HepG2 (cell line): ENCODE results near the gene KRT40. TPM values are rescaled to one million over a fixed set of nuclear protein-coding genes. Genes with fewer than 3 reads are reported as not detected.

Experiments
- ATAC-seq: fragments of 200-7000 bp; cut with Tn5 transposase; 3 replicates; pipeline ENCODE4 v1.9.1; 2020; ENCODE audit warnings: mild to moderate bottlenecking, moderate library complexity
- BruUV-seq: library from RNA; stranded (reverse); fragments of 400-500 nt; replicated peaks from 2 replicates; lab custom pipeline; 2021; lab: Mats Ljungman, UMichigan
- CTCF ChIA-PET: fragments of 300-600 bp; formaldehyde crosslinking; extraction: SDS; loops from one replicate; lab custom pipeline; 2021; ENCODE audit warnings: low total read pairs, inconsistent platforms, low intra/inter-chr PET ratio; lab: Yijun Ruan, JAX
- POLR2A ChIA-PET: fragments of 350-600 bp; sonication (Branson Sonifier 250); formaldehyde crosslinking; loops from one replicate; lab custom pipeline; 2020; ENCODE audit warnings: antibody characterized with exemption, inconsistent platforms; lab: Yijun Ruan, JAX
- DNase-seq: peaks from one replicate; pipeline ENCODE4 v3.0.0-alpha.2; 2015; ENCODE audit warnings: low spot score
- FAIRE-seq: peaks from 3 replicates; lab custom pipeline; 2011; peaks lifted over from hg19 to GRCh38; lab: Jason Lieb, UNC
- H2AFZ ChIP-seq: one replicate; pipeline ENCODE4 v1.6.1; 2011; ENCODE audit warnings: low read length, inconsistent platforms
- H3K27ac ChIP-seq: fragments of 300-600 bp; 3 replicates; pipeline ENCODE4 v1.8.0; 2011; ENCODE audit warnings: mixed run types, mild to moderate bottlenecking, mixed read lengths, low read length, inconsistent platforms; ENCODE audit not compliant: insufficient read depth; ENCODE audit errors: extremely low read length
- H3K27me3 ChIP-seq, 2 experiments: fragments of 200-600 bp in 1 of 2; 2 replicates in 1 of 2; 3 replicates in 1 of 2; pipeline versions ENCODE4 v1.6.0 to v1.8.0; 2011; ENCODE audit warnings: low read length in 2 of 2, mild to moderate bottlenecking in 2 of 2, moderate library complexity in 2 of 2, inconsistent platforms in 1 of 2; ENCODE audit not compliant: insufficient read depth in 2 of 2, control insufficient read depth in 1 of 2
- H3K36me3 ChIP-seq, 2 experiments: fragments of 200-600 bp in 1 of 2; replicated peaks in 1 of 2; 2 replicates in 1 of 2; 3 replicates in 1 of 2; pipeline versions ENCODE4 v1.5.1 to v1.8.0; 2011; ENCODE audit warnings: low read length in 2 of 2, inconsistent platforms in 1 of 2; ENCODE audit not compliant: insufficient read depth in 2 of 2, control insufficient read depth in 1 of 2
- H3K4me1 ChIP-seq: 2 replicates; pipeline ENCODE4 v1.5.1; 2012; ENCODE audit warnings: low read length, inconsistent platforms; ENCODE audit not compliant: insufficient read depth
- H3K4me2 ChIP-seq: 2 replicates; pipeline ENCODE4 v1.6.0; 2011; ENCODE audit warnings: low read depth, low read length, inconsistent platforms
- H3K4me3 ChIP-seq, 3 experiments: fragments of 200-600 bp in 1 of 3; sonication (generic), shearing (Covaris generic) in 1 of 3; replicated peaks in 1 of 3; 2 replicates each; pipeline ENCODE4 v1.5.1; 2011 to 2016; ENCODE audit warnings: low read length in 3 of 3, inconsistent platforms in 2 of 3, low read depth in 2 of 3, mild to moderate bottlenecking in 2 of 3, control low read depth in 1 of 3, mixed read lengths in 1 of 3; ENCODE audit not compliant: insufficient read depth in 1 of 3
- H3K79me2 ChIP-seq: one replicate; pipeline ENCODE4 v1.6.1; 2011; ENCODE audit warnings: low read length, inconsistent platforms; ENCODE audit not compliant: insufficient read depth
- H3K9ac ChIP-seq: 2 replicates; pipeline ENCODE4 v1.6.0; 2011; ENCODE audit warnings: mild to moderate bottlenecking, low read depth, low read length, inconsistent platforms; ENCODE audit not compliant: insufficient read depth
- H3K9me3 ChIP-seq: 2 replicates; pipeline ENCODE4 v1.5.1; 2012; ENCODE audit warnings: mild to moderate bottlenecking, low read length
- H4K20me1 ChIP-seq: 2 replicates; pipeline ENCODE4 v1.6.0; 2011; ENCODE audit warnings: inconsistent platforms, mild to moderate bottlenecking, low read length, moderate library complexity; ENCODE audit not compliant: insufficient read depth
- BHLHE40 ChIP-seq: IDR thresholded peaks from 2 replicates; pipeline ENCODE4 v1.6.1; 2011; ENCODE audit warnings: low read length, improper control_type of control experiment
- EP300 ChIP-seq, 3 experiments: sonication (generic) in 1 of 3; formaldehyde crosslinking in 1 of 3; IDR thresholded peaks; 2 replicates each; pipeline versions ENCODE4 v1.5.1 to v1.6.1; 2011 to 2020; ENCODE audit warnings: low read depth in 2 of 3, low read length in 2 of 3, borderline replicate concordance in 1 of 3, improper control_type of control experiment in 1 of 3, mild to moderate bottlenecking in 1 of 3, missing genetic modification reagents in 1 of 3, moderate library complexity in 1 of 3
- FOXA1 ChIP-seq, 2 experiments: fragments of 450-650 bp in 1 of 2; sonication (generic) in 1 of 2; formaldehyde crosslinking in 1 of 2; IDR thresholded peaks; 2 replicates each; pipeline versions ENCODE4 v1.4.0 to v1.6.1; 2016 to 2020; ENCODE audit warnings: missing genetic modification reagents in 1 of 2
- FOXP1 ChIP-seq, 2 experiments: fragments of 450-650 bp in 1 of 2; IDR thresholded peaks; 2 replicates each; pipeline ENCODE4 v1.6.1; 2017 to 2018; ENCODE audit warnings: antibody characterized with exemption in 1 of 2
- KLF16 ChIP-seq, 2 experiments: sonication (generic) in 1 of 2; formaldehyde crosslinking in 1 of 2; IDR thresholded peaks; 2 replicates each; pipeline versions ENCODE4 v1.6.1 to v1.8.0; 2016 to 2023; ENCODE audit warnings: missing genetic modification reagents in 2 of 2, missing compliant biosample characterization in 1 of 2
- NFIC ChIP-seq: IDR thresholded peaks from 2 replicates; pipeline ENCODE4 v1.6.1; 2012; ENCODE audit warnings: mild to moderate bottlenecking, low read length, inconsistent platforms
- POGZ ChIP-seq: sonication (generic); formaldehyde crosslinking; IDR thresholded peaks from 2 replicates; pipeline ENCODE4 v1.4.0; 2020; ENCODE audit warnings: mild to moderate bottlenecking, missing genetic modification reagents
- SOX5 ChIP-seq: IDR thresholded peaks from 2 replicates; pipeline ENCODE4 v1.6.1; 2016; ENCODE audit warnings: borderline replicate concordance
- SOX6 ChIP-seq, 2 experiments: fragments of 450-650 bp in 1 of 2; sonication (generic) in 1 of 2; formaldehyde crosslinking in 1 of 2; IDR thresholded peaks; 2 replicates each; pipeline versions ENCODE4 v1.4.0 to v1.6.1; 2017 to 2020; ENCODE audit warnings: antibody characterized with exemption in 1 of 2, mild to moderate bottlenecking in 1 of 2, missing genetic modification reagents in 1 of 2
- TFE3 ChIP-seq: IDR thresholded peaks from 2 replicates; pipeline ENCODE4 v1.6.1; 2016
- ZNF160 ChIP-seq: sonication (generic); formaldehyde crosslinking; IDR thresholded peaks from 2 replicates; pipeline ENCODE4 v1.8.0; 2022; ENCODE audit warnings: mild to moderate bottlenecking, inconsistent platforms, missing genetic modification reagents
- ZNF256 ChIP-seq: sonication (generic); formaldehyde crosslinking; conservative IDR thresholded peaks from 2 replicates; pipeline ENCODE4 v1.4.0; 2020; ENCODE audit warnings: missing genetic modification reagents
- ZNF264 ChIP-seq: sonication (generic); formaldehyde crosslinking; IDR thresholded peaks from 2 replicates; pipeline ENCODE4 v1.4.0; 2020; ENCODE audit warnings: missing genetic modification reagents
- ZNF292 ChIP-seq: sonication (generic); formaldehyde crosslinking; IDR thresholded peaks from 2 replicates; pipeline ENCODE4 v1.8.1; 2022; ENCODE audit warnings: mild to moderate bottlenecking, low read depth, missing genetic modification reagents, borderline replicate concordance
- ZNF441 ChIP-seq: sonication (generic); formaldehyde crosslinking; IDR thresholded peaks from 2 replicates; pipeline ENCODE4 v1.7.0; 2021; ENCODE audit warnings: missing genetic modification reagents, borderline replicate concordance
- ZNF564 ChIP-seq: sonication (generic); formaldehyde crosslinking; IDR thresholded peaks from 2 replicates; pipeline ENCODE4 v1.8.1; 2023; ENCODE audit warnings: mild to moderate bottlenecking, missing genetic modification reagents
- ZNF713 ChIP-seq: sonication (generic); formaldehyde crosslinking; IDR thresholded peaks from 2 replicates; pipeline ENCODE4 v1.4.0; 2020; ENCODE audit warnings: mild to moderate bottlenecking, missing genetic modification reagents
- ZSCAN31 ChIP-seq: sonication (generic); formaldehyde crosslinking; IDR thresholded peaks from 2 replicates; pipeline ENCODE4 v1.5.0; 2020; ENCODE audit warnings: low read depth, mild to moderate bottlenecking, missing genetic modification reagents
- WGBS: methylation state at CpG from one replicate; pipeline ENCODE4 v1.1.6; 2017; ENCODE audit warnings: low lambda C conversion rate; 5-methylcytosine and 5-hydroxymethylcytosine counted together
- in situ Hi-C: cut with HindIII; loops from 2 replicates; pipeline ENCODE4 v1.10.0; 2017; ENCODE audit warnings: low pct_unique_long_range_greater_than_20kb; ENCODE audit not compliant: extremely low pct_ligation_motif_present
- intact Hi-C: fragments of 100-400 bp; cut with micrococcal nuclease; formaldehyde crosslinking; loops from one replicate; pipeline ENCODE4 v1.10.0; 2022; ENCODE audit not compliant: unreplicated experiment
- polyA plus RNA-seq, 8 experiments: library from polyadenylated mRNA; depleted of rRNA in 3 of 8; stranded (reverse) in 7 of 8; unstranded in 1 of 8; fragments of >200 nt; fragmentation: Illumina TruSeq in 4 of 8; extraction: Trizol in 4 of 8; gene quantifications; 2 replicates each; pipeline versions ENCODE4 v1.2.1 to v1.2.3, GENCODE V29; 2011 to 2016; ENCODE audit warnings: low read depth in 4 of 8, missing spikeins in 1 of 8, mixed read lengths in 1 of 8; ENCODE audit not compliant: insufficient read depth in 1 of 8
- total RNA-seq, 5 experiments: library from RNA; depleted of rRNA; stranded (reverse); fragments of >200 nt; fragmentation: Illumina TruSeq; extraction: Trizol; gene quantifications; 2 replicates each; pipeline ENCODE4 v1.2.3, GENCODE V29; 2016; ENCODE audit warnings: low read depth in 1 of 5

KRT40 gene
- total and polyA plus RNA-seq, 2 of the 13 experiments (the other 11 are each of a cell fraction or from before 2014, with no cell fraction given), result not detected

- ChIA-PET CTCF (no interaction called here), POLR2A (interaction anchor here (0.6 to 1.9 kb wide), 3 partner anchors 7 to 726 kb away, joined by 3 to 9 read pairs (median 6); no protein-coding TSS in a partner anchor)
- Histone ChIP-seq H2AFZ (no peak overlapping the region), H3K4me1 (peaks cover 85% of the 10 kb centered on the region), H3K9ac (no peak overlapping the region), H3K4me2 (no peak overlapping the region), H3K79me2 (no peaks in the 10 kb centered on the region), H3K27ac (no peak overlapping the region), H3K9me3 (no peaks in the 10 kb centered on the region), H4K20me1 (no peaks in the 10 kb centered on the region), H3K27me3 (no peaks in the 10 kb centered on the region), H3K36me3 (no peaks in the 10 kb centered on the region; a peak in 1 of 5 replicates), H3K4me3 (no peak overlapping the region)
- DNase-seq (no peak), ATAC-seq (no peak), FAIRE-seq (no peak)
- TF ChIP-seq KLF16 (CRISPR knock-in tag; IDR thresholded peaks at IDR 0.05), result no peak
- TF ChIP-seq ZSCAN31 (CRISPR knock-in tag), result no peak
- no peak for TF ChIP-seq ZNF264
- no peak for TF ChIP-seq ZNF713 (CRISPR knock-in tag)
- no peak for TF ChIP-seq NFIC
- TF ChIP-seq ZNF160, result no peak
- no peak for TF ChIP-seq EP300 (IDR thresholded peaks at IDR 0.05; ENCODE audit: low read depth in 2 of 2, low read length in 2 of 2)
- no peak for TF ChIP-seq EP300 (CRISPR knock-in tag; IDR thresholded peaks at IDR 0.05; ENCODE audit: borderline replicate concordance)
- BruUV-seq, result no TSS peak
- WGBS, result 93% methylated on average over 7 of the region's 7 CpGs
- intact Hi-C loops, result no loop called here
- in situ Hi-C loops, result loop anchor here (10.0 kb wide), 1 partner anchor 105 kb away; the partner anchor contains the start of gene KRTAP2-2
Measured at GRCh38 chr17:40950176-40950575, 34.0 kb downstream of the KRT40 start.

- Histone ChIP-seq H3K4me2 (peak overlapping the region; percentile 59), H3K79me2 (no peaks in the 10 kb centered on the region), H3K9me3 (no peaks in the 10 kb centered on the region), H3K9ac (peak overlapping the region; percentile 43), H3K4me3 (peak overlapping the region in 1 of 3 experiments; percentile 13; a peak in 1 of 6 replicates), H4K20me1 (no peaks in the 10 kb centered on the region), H3K4me1 (peaks cover 83% of the 10 kb centered on the region), H3K36me3 (no peaks in the 10 kb centered on the region; a peak in 1 of 5 replicates), H2AFZ (peak overlapping the region; percentile 35), H3K27ac (peak overlapping the region; percentile 39), H3K27me3 (no peaks in the 10 kb centered on the region)
- no TSS peak for BruUV-seq
- ChIA-PET CTCF (no interaction called here), POLR2A (interaction anchor here (0.8 to 1.9 kb wide), 3 partner anchors 8 to 47 kb away, joined by 3 to 9 read pairs (median 6); no protein-coding TSS in a partner anchor)
- FAIRE-seq (no peak), ATAC-seq (peak; percentile 74), DNase-seq (peak; percentile 57)
- in situ Hi-C loops (no loop called here), intact Hi-C loops (no loop called here)
- 31% methylated on average over 10 of the region's 10 CpGs for WGBS
- TF ChIP-seq ZNF292 (0 out of 2 replicates have a peak, but pooled peaks have one; percentile 43), TFE3 (CRISPR knock-in tag) (peak; percentile 30; the same call in 1 of the 2 replicates), SOX6 (IDR thresholded peaks at IDR 0.05) (no peak), SOX6 (CRISPR knock-in tag; IDR thresholded peaks at IDR 0.05) (peak; percentile 72), BHLHE40 (peak; percentile 45; the same call in 1 of the 2 replicates), FOXP1 (IDR thresholded peaks at IDR 0.05) (no peak), FOXP1 (CRISPR knock-in tag; IDR thresholded peaks at IDR 0.05) (peak; percentile 71), POGZ (CRISPR knock-in tag) (no peak), ZNF441 (no peak), ZNF564 (CRISPR knock-in tag) (no peak), SOX5 (CRISPR knock-in tag) (peak; percentile 56; the same call in 1 of the 2 replicates), ZNF256 (no peak), FOXA1 (IDR thresholded peaks at IDR 0.05) (no peak), FOXA1 (CRISPR knock-in tag; IDR thresholded peaks at IDR 0.05) (peak; percentile 76)
Measured at GRCh38 chr17:40949418-40949817, 34.7 kb downstream of the KRT40 start.
